Stimulated activated CD8-positive, alpha-beta memory T cell treated with anti-CD3 and anti-CD28 coated beads, Interleukin-4, amount 100 ng/mL, for 4 hours (primary cell): ENCODE data around the gene PCDHAC2.

Experiments
- DNase-seq, 2 donors: peaks; one replicate each; pipeline ENCODE4 v3.0.0-alpha.2; 2020; ENCODE audit warnings: low read depth in 2 of 2, low spot score in 1 of 2

Gene PCDHAC2

GRCh38 chr5:140982083-140982716, 15.9 kb downstream of the PCDHAC2 start:
- no peak for DNase-seq

GRCh38 chr5:140986117-140986521, 19.8 kb downstream of the PCDHAC2 start:
- DNase-seq: no peak

- no peak for DNase-seq
Observed at GRCh38 chr5:140988100-140988499, 21.8 kb downstream of the PCDHAC2 start.

- DNase-seq: no peak
Observed at GRCh38 chr5:140988608-140989007, 22.3 kb downstream of the PCDHAC2 start.

GRCh38 chr5:140989254-140990020, 23.2 kb downstream of the PCDHAC2 start:
- no peak for DNase-seq

- no peak for DNase-seq
Observed at GRCh38 chr5:140992828-140993227, 26.6 kb downstream of the PCDHAC2 start.

- no peak for DNase-seq
Observed at GRCh38 chr5:140996060-140996459, 29.8 kb downstream of the PCDHAC2 start.

- no peak for DNase-seq
Observed at GRCh38 chr5:140998921-140999410, 32.7 kb downstream of the PCDHAC2 start.

GRCh38 chr5:141001446-141001843, 35.2 kb downstream of the PCDHAC2 start:
- DNase-seq: no peak

- no peak for DNase-seq
Observed at GRCh38 chr5:141001844-141002604, 35.7 kb downstream of the PCDHAC2 start.

- DNase-seq: no peak
Observed at GRCh38 chr5:141002605-141002965, 36.3 kb downstream of the PCDHAC2 start.

- DNase-seq: no peak
Observed at GRCh38 chr5:141003031-141003430, 36.8 kb downstream of the PCDHAC2 start.

- no peak for DNase-seq
Observed at GRCh38 chr5:141003791-141004611, 37.7 kb downstream of the PCDHAC2 start.

- DNase-seq: no peak
Observed at GRCh38 chr5:141007791-141008190, 41.5 kb downstream of the PCDHAC2 start.

- no peak for DNase-seq
Observed at GRCh38 chr5:141010047-141010793, 43.9 kb downstream of the PCDHAC2 start.

- no peak for DNase-seq
Observed at GRCh38 chr5:141017943-141018342, 51.7 kb downstream of the PCDHAC2 start.
